ENCODE data around the gene ALOX12.

The ALOX12 gene

DNA sequence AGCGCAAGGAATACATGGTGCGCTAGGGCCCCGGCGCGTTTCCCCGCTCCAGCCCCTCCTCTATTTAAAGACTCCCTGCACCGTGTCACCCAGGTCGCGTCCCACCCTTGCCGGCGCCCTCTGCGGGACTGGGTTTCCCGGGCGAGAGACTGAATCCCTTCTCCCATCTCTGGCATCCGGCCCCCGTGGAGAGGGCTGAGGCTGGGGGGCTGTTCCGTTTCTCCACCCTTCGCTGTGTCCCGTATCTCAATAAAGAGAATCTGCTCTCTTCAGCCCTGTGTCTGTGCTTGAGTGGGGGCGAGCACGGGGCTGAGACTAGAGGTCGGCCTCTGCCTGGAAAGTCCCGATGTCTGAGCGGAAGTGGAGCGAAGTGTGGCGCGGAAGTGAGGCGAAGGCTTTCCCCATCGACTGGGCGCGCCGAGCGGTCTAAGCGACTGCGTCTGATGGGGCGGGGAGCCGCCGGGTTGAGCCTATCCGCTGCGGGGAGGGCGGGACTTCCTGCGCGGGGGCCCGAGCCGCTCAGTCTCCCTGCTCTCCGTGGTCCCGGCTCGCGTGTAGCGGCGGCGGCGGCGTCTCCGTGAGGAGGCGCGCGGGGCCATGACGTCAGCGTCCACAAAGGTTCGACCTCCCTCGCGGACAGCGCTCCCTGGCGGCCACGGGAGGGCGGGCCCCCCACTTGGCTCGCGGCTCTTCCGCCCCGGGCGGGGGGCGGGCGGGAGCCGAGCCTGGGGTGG, 18.6 kb downstream of the ALOX12 start:
- Histone ChIP-seq H3K9me3 (ENCODE audit: control insufficient read depth, low read length) (no peaks in the 10 kb centered on the region), H3K27ac (ENCODE audit: insufficient read depth, low read length, poor library complexity, severe bottlenecking) (peak overlapping the region; percentile 99), H3K36me3 (ENCODE audit: control insufficient read depth, insufficient read depth, low read length) (peaks cover 5% of the 10 kb centered on the region), H3K4me3 (ENCODE audit: insufficient read depth, low read depth, low read length, poor library complexity, severe bottlenecking) (peak overlapping the region; percentile 97), H3K27me3 (replicated peaks; ENCODE audit: control insufficient read depth, insufficient read depth, low read length, poor library complexity, severe bottlenecking) (no peaks in the 10 kb centered on the region), H3K4me1 (ENCODE audit: control insufficient read depth, insufficient read depth, low read length, poor library complexity, severe bottlenecking) (peaks cover 44% of the 10 kb centered on the region)
- DNase-seq = peak; percentile 97

DNA sequence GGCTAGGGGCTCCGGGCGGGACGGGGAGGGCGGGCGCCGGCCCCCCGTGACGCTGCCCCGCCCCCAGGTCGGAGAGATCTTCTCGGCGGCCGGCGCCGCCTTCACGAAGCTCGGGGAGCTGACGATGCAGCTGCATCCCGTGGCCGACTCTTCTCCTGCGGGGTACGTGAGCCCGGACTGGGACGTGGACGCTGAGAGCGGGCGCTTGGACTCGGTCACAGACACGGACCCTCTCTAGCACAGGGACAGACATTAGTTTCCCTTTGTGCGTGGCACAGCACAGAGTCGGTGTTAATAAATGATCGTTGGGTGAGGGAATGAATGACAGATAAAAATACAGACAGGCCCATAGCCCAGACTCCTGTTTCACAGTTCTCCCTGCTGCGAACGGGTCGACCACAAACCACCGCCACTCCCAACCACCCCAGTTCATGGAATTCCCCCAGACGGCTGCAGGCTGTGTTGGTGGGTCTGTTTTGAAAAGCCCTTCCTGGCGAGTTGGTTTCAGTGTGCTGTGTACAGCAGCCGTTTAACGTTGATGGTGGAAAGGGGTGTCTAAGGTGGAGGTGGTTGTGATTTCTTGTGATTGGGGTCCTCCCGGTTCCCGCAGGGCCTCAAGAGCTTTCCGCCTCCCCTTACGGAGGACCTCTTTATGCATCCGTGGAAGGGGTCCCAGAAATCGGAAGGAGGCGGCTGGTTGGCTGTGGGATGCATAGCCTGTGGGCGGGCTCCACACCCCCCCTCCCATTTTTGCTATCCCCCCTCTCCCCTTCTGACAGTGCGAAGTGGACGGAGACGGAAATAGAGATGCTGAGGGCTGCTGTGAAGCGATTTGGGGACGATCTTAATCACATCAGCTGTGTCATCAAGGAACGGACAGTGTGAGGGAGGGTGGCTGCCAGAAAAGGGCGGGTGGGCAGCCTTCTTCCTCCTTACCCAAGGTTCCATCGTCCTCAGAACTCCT, 19.4 kb downstream of the ALOX12 start:
- Histone ChIP-seq H3K9me3 (ENCODE audit: control insufficient read depth, low read length) (no peaks in the 10 kb centered on the region), H3K27me3 (replicated peaks; ENCODE audit: control insufficient read depth, insufficient read depth, low read length, poor library complexity, severe bottlenecking) (no peaks in the 10 kb centered on the region), H3K36me3 (ENCODE audit: control insufficient read depth, insufficient read depth, low read length) (peaks cover 5% of the 10 kb centered on the region), H3K27ac (ENCODE audit: insufficient read depth, low read length, poor library complexity, severe bottlenecking) (peak overlapping the region; percentile 99), H3K4me1 (ENCODE audit: control insufficient read depth, insufficient read depth, low read length, poor library complexity, severe bottlenecking) (peaks cover 44% of the 10 kb centered on the region), H3K4me3 (ENCODE audit: insufficient read depth, low read depth, low read length, poor library complexity, severe bottlenecking) (peak overlapping the region; percentile 97)
- peak; percentile 86 to 90 (median 87) for DNase-seq

DNA sequence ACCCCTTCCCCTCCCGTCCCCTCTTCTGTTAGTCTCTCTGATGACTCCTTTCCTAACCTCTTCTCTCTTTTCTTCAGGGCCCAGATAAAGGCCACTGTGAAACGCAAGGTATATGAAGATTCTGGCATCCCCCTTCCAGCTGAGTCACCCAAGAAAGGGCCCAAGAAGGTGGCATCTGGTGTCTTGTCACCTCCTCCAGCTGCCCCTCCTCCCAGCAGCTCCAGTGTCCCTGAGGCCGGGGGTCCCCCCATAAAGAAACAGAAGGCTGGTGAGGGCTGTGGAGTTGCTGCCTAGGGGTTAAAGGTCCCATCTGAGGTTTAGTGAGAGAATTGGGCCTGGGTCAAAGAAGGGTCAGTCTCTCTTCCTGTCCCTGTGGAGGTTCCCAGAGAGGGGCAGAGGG, 20.6 kb downstream of the ALOX12 start:
- DNase-seq = no peak

DNA sequence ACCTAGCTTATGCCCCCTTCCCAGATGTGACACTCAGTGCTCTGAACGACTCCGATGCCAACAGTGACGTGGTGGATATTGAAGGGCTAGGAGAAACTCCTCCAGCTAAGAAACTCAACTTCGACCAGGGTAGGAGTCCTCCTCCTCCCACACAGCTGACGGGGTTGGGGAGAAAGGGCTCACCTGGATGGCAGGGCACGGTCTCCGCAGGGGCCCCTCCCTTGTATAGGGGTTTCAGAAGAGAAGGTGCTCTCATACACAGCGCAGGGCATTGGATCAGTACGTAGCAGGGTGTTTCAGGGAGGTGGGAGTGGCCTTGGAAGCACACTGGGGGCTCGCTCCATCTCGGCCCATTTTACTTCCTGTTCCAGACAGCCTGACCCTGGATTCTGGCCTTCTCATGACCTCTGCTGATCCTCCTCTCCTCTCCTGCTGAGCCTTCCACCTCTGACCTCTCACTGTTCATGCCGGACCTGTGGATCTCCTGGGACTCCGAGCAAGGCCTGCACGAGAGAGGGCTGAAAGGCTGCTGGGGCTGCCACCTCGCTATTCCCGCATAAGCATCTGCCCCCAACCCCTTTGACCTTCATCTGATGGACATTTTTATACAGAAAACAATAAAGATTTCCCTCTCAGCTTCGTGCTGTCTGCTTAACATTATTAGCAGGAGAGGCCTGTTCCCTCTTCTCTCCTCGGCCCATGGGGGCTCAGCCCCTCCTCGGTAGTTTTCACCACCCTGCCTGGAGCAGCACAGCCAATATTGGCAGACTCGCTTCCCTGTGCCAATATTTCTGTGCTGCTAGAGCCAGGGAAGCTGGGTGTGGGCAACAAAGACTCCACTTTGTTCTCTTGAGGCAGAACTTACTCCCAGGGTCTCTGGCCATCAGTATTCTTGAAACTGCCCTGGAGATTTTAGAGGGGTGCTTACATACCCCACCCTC, 21.3 kb downstream of the ALOX12 start:
- no peaks in the 10 kb centered on the region for H3K27me3 ChIP-seq (replicated peaks; ENCODE audit: control insufficient read depth, insufficient read depth, low read length, poor library complexity, severe bottlenecking)
- peak overlapping the region; percentile 99 for H3K27ac ChIP-seq (ENCODE audit: insufficient read depth, low read length, poor library complexity, severe bottlenecking)
- H3K4me3 ChIP-seq (ENCODE audit: insufficient read depth, low read depth, low read length, poor library complexity, severe bottlenecking) = no peak overlapping the region
- no peak for DNase-seq
- peaks cover 5% of the 10 kb centered on the region for H3K36me3 ChIP-seq (ENCODE audit: control insufficient read depth, insufficient read depth, low read length)
- H3K4me1 ChIP-seq (ENCODE audit: control insufficient read depth, insufficient read depth, low read length, poor library complexity, severe bottlenecking) = peaks cover 37% of the 10 kb centered on the region
- H3K9me3 ChIP-seq (ENCODE audit: control insufficient read depth, low read length) = no peaks in the 10 kb centered on the region

More for the DNA sequence above, 20.6 kb downstream of the ALOX12 start:
- Histone ChIP-seq H3K27ac (ENCODE audit: insufficient read depth, low read length, poor library complexity, severe bottlenecking) (peak overlapping the region; percentile 99), H3K4me1 (ENCODE audit: control insufficient read depth, insufficient read depth, low read length, poor library complexity, severe bottlenecking) (peaks cover 34% of the 10 kb centered on the region), H3K4me3 (ENCODE audit: insufficient read depth, low read depth, low read length, poor library complexity, severe bottlenecking) (no peak overlapping the region), H3K27me3 (replicated peaks; ENCODE audit: control insufficient read depth, insufficient read depth, low read length, poor library complexity, severe bottlenecking) (no peaks in the 10 kb centered on the region), H3K36me3 (ENCODE audit: control insufficient read depth, insufficient read depth, low read length) (peaks cover 5% of the 10 kb centered on the region), H3K9me3 (ENCODE audit: control insufficient read depth, low read length) (no peaks in the 10 kb centered on the region)

DNA sequence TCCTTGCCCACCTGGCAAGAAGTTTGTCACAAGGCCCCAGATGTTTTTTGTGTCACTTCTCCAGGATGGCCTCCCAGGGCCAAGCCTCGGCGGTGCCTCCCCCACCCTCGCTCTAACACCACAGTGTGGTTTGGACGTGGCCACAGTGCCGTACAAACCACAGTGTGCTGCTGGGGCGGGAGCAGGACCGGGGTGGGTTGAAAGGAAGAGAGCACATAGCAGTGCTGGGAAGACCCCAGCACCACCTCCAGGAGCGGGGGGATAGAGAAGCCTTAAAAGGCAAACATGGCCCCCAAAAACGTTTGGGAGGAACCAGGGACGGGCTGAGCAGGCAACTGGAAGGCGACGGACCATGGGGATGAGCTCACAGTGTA, 22.0 kb downstream of the ALOX12 start:
- Histone ChIP-seq H3K27ac (ENCODE audit: insufficient read depth, low read length, poor library complexity, severe bottlenecking) (no peak overlapping the region), H3K36me3 (ENCODE audit: control insufficient read depth, insufficient read depth, low read length) (peaks cover 5% of the 10 kb centered on the region), H3K4me1 (ENCODE audit: control insufficient read depth, insufficient read depth, low read length, poor library complexity, severe bottlenecking) (peaks cover 43% of the 10 kb centered on the region), H3K4me3 (ENCODE audit: insufficient read depth, low read depth, low read length, poor library complexity, severe bottlenecking) (no peak overlapping the region), H3K9me3 (ENCODE audit: control insufficient read depth, low read length) (no peaks in the 10 kb centered on the region), H3K27me3 (replicated peaks; ENCODE audit: control insufficient read depth, insufficient read depth, low read length, poor library complexity, severe bottlenecking) (no peaks in the 10 kb centered on the region)
- no peak for DNase-seq

DNA sequence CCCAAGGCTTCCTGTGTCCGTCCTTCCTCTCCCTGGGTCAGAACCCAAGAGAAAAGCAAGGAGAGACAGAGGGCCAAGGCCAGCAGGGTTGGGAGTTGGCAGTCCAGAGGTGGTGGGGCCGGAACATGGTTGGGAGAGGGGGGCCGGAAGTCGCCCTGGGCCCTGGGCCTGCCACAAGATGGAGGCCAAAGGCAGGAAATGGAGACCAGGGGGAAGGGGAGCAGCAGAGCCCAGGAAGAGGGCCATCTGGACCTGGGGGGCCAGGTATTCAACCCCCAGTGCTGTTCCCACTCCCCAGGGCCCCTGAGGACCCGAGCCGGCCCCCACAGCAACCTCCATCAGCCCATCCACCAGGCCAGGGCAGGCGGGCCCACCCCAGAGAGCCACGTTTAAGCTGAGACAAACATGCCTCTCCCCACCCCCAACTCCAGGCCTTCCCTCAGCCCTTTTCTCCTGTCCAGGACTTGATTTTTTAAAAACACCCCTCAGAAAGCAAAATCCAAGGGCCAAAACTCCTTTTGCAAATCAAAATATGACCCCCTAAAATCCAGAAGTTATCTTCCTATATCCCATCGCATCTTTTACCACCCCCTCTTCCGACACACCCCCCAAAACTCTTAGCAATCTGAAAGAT, 22.6 kb downstream of the ALOX12 start:
- no peak for DNase-seq
- Histone ChIP-seq H3K27ac (ENCODE audit: insufficient read depth, low read length, poor library complexity, severe bottlenecking) (no peak overlapping the region), H3K4me1 (ENCODE audit: control insufficient read depth, insufficient read depth, low read length, poor library complexity, severe bottlenecking) (peaks cover 47% of the 10 kb centered on the region), H3K9me3 (ENCODE audit: control insufficient read depth, low read length) (no peaks in the 10 kb centered on the region), H3K36me3 (ENCODE audit: control insufficient read depth, insufficient read depth, low read length) (peaks cover 5% of the 10 kb centered on the region), H3K27me3 (replicated peaks; ENCODE audit: control insufficient read depth, insufficient read depth, low read length, poor library complexity, severe bottlenecking) (no peaks in the 10 kb centered on the region), H3K4me3 (ENCODE audit: insufficient read depth, low read depth, low read length, poor library complexity, severe bottlenecking) (no peak overlapping the region)

DNA sequence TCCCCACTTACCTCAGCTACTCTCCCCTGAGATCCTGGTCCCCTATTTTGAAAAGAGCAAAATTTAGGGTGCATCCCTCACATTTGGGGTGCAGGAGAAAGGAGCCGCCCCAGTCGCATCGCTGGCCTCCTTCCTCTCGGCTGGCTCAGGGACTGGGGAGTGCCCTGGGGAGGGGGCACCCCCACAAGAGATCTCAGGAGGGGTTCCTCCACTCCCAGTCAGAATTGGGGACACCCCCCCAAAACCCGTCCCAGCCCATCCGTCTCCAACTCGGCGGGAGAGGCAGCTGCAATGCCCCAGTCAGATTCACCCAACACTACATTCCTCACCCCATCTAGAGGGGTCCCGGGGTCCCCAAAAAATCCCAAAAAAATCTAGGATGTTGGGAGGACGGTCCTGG, 23.5 kb downstream of the ALOX12 start:
- no peak for DNase-seq
- H3K4me1 ChIP-seq (ENCODE audit: control insufficient read depth, insufficient read depth, low read length, poor library complexity, severe bottlenecking) = peaks cover 40% of the 10 kb centered on the region

DNA sequence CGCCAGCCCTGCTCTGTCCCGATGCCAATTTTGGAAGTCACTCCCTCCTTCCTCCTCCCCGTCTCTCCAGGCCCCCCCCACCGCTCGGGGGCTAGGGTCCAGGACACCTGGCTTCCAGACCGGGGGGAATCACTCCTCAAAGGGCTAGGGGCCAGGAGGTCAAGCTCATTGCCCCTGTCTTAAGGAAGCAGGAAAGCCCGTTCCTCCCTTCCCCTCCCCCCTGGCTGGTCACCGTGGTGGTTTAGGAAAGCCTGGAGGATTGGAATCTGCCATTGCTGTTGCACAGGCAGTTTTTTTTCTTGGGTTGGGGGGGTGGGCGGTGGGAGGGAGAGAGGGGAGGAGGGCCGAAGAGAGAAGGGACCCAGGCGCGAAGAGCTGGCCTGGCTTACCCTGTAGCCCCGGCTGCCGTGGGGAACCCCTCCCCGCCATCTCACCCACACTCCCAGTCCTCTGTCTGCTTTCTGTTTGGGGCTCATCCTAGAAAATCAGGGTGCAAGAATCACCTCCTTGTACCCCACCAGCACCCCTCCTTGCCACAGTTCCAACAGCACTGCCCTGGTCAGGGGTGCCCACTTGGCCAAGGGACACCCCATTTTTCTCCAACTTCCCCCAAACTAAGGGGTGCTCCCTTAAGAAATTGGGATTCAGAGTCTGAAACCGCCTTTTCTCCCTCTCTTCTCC, 24.1 kb downstream of the ALOX12 start:
- Histone ChIP-seq H3K4me1 (ENCODE audit: control insufficient read depth, insufficient read depth, low read length, poor library complexity, severe bottlenecking) (peaks cover 40% of the 10 kb centered on the region), H3K4me3 (ENCODE audit: insufficient read depth, low read depth, low read length, poor library complexity, severe bottlenecking) (no peak overlapping the region), H3K36me3 (ENCODE audit: control insufficient read depth, insufficient read depth, low read length) (peaks cover 5% of the 10 kb centered on the region), H3K27me3 (replicated peaks; ENCODE audit: control insufficient read depth, insufficient read depth, low read length, poor library complexity, severe bottlenecking) (no peaks in the 10 kb centered on the region), H3K27ac (ENCODE audit: insufficient read depth, low read length, poor library complexity, severe bottlenecking) (no peak overlapping the region), H3K9me3 (ENCODE audit: control insufficient read depth, low read length) (no peaks in the 10 kb centered on the region)
- DNase-seq = no peak

More for the DNA sequence above, 23.5 kb downstream of the ALOX12 start:
- H3K4me3 ChIP-seq (ENCODE audit: insufficient read depth, low read depth, low read length, poor library complexity, severe bottlenecking) = no peak overlapping the region
- H3K27ac ChIP-seq (ENCODE audit: insufficient read depth, low read length, poor library complexity, severe bottlenecking) = no peak overlapping the region
- no peaks in the 10 kb centered on the region for H3K27me3 ChIP-seq (replicated peaks; ENCODE audit: control insufficient read depth, insufficient read depth, low read length, poor library complexity, severe bottlenecking)
- H3K9me3 ChIP-seq (ENCODE audit: control insufficient read depth, low read length) = no peaks in the 10 kb centered on the region
- H3K36me3 ChIP-seq (ENCODE audit: control insufficient read depth, insufficient read depth, low read length) = peaks cover 5% of the 10 kb centered on the region

Data from effector memory CD4-positive, alpha-beta T cell (primary cell).